GM19351 (cell line): ENCODE results near the gene EVA1B.

ENCODE experiments used
- ATAC-seq: cut with Tn5 transposase; IDR thresholded peaks from one replicate; pipeline ENCODE4 v1.9.1; 2021; ENCODE audit warnings: mild to moderate bottlenecking, moderate library complexity; ENCODE audit not compliant: unreplicated experiment

Gene EVA1B

GRCh38 chr1:36284061-36284460, 39.4 kb downstream of the EVA1B start:
- no peak for ATAC-seq

- ATAC-seq = no peak
Measured at GRCh38 chr1:36279789-36280296, 43.6 kb downstream of the EVA1B start.

- no peak for ATAC-seq
Measured at GRCh38 chr1:36279110-36279788, 44.2 kb downstream of the EVA1B start.

- no peak for ATAC-seq
Measured at GRCh38 chr1:36276688-36277087, 46.8 kb downstream of the EVA1B start.

GRCh38 chr1:36274201-36274600, 49.2 kb downstream of the EVA1B start:
- ATAC-seq = no peak

GRCh38 chr1:36273024-36273423, 50.4 kb downstream of the EVA1B start:
- ATAC-seq = no peak
